ENCODE data around the gene SBF2. TPM values are rescaled to one million over a fixed set of nuclear protein-coding genes. Genes with fewer than 3 reads are reported as not detected.

The SBF2 gene
- total RNA-seq, 1 donor from 2014 or later: 27.9 TPM

GRCh38 chr11:10304495-10305261, 10.7 kb upstream of the SBF2 start, which contains the start of gene ADM:
Gene ADM, plus strand, starts transcription at chr11:10305073. Its CDS starts 628 bp downstream, at chr11:10305701.
- DNase-seq (ENCODE audit: low spot score): peak; percentile 96
- intact Hi-C loops (cut with DNase I): loop anchor here (5.0 kb wide), 2 partner anchors 97 to 442 kb away; no protein-coding TSS in a partner anchor

- peak; percentile 80 for DNase-seq (ENCODE audit: low spot score)
- intact Hi-C loops (cut with DNase I): no loop called here
These were observed 9.7 kb upstream of the SBF2 start for GRCh38 chr11:10303558-10304363.

GRCh38 chr11:10302744-10303557, 8.9 kb upstream of the SBF2 start:
- peak; percentile 96 for DNase-seq (ENCODE audit: low spot score)
- intact Hi-C loops (cut with DNase I): no loop called here

GRCh38 chr11:10302359-10302743, 8.3 kb upstream of the SBF2 start:
- DNase-seq (ENCODE audit: low spot score): no peak

GRCh38 chr11:10301656-10302358, 7.8 kb upstream of the SBF2 start:
- intact Hi-C loops (cut with DNase I): no loop called here
- DNase-seq (ENCODE audit: low spot score): no peak

More at GRCh38 chr11:10302359-10302743, 8.3 kb upstream of the SBF2 start:
- intact Hi-C loops (cut with DNase I): no loop called here

- no peak for DNase-seq (ENCODE audit: low spot score)
- intact Hi-C loops (cut with DNase I): loop anchor here (10.0 kb wide), 1 partner anchor 724 kb away; the partner anchor contains the start of gene WEE1
These were observed 4.3 kb upstream of the SBF2 start for GRCh38 chr11:10298342-10298741.

GRCh38 chr11:10295064-10295901, 1.3 kb upstream of the SBF2 start:
- intact Hi-C loops (cut with DNase I): loop anchor here (10.0 kb wide), 1 partner anchor 720 kb away; the partner anchor contains the start of gene WEE1
- no peak for DNase-seq (ENCODE audit: low spot score)

- intact Hi-C loops (cut with DNase I): loop anchor here (5.0 to 10.0 kb wide), 2 partner anchors 177 to 720 kb away; partner anchors contain the start of gene WEE1
- DNase-seq (ENCODE audit: low spot score): peak; percentile 77
These were observed 403 bp upstream of the SBF2 start for GRCh38 chr11:10294290-10294953.

GRCh38 chr11:10291801-10292638, 2.0 kb downstream of the SBF2 start:
- intact Hi-C loops (cut with DNase I): loop anchor here (5.0 to 10.0 kb wide), 2 partner anchors 175 to 717 kb away; partner anchors contain the start of gene WEE1
- DNase-seq (ENCODE audit: low spot score): no peak

GRCh38 chr11:10289765-10290380, 4.1 kb downstream of the SBF2 start:
- intact Hi-C loops (cut with DNase I): loop anchor here (5.0 to 10.0 kb wide), 2 partner anchors 173 to 715 kb away; partner anchors contain the start of gene WEE1
- no peak for DNase-seq (ENCODE audit: low spot score)

GRCh38 chr11:10288881-10289764, 4.9 kb downstream of the SBF2 start:
- intact Hi-C loops (cut with DNase I): no loop called here
- no peak for DNase-seq (ENCODE audit: low spot score)

GRCh38 chr11:10287766-10288715, 6.0 kb downstream of the SBF2 start:
- intact Hi-C loops (cut with DNase I): no loop called here
- no peak for DNase-seq (ENCODE audit: low spot score)

- DNase-seq (ENCODE audit: low spot score): no peak
- intact Hi-C loops (cut with DNase I): no loop called here
These were observed 6.9 kb downstream of the SBF2 start for GRCh38 chr11:10287140-10287539.

Data from cardiac septum (tissue), 1 donor.